K562 (cell line): Measurements from ENCODE around the gene PACSIN2. TPM values are rescaled to one million over a fixed set of nuclear protein-coding genes. Genes with fewer than 3 reads are reported as not detected.

Source experiments
- ATAC-seq: fragments of 200-7000 bp; cut with Tn5 transposase; 3 replicates; pipeline ENCODE4 v1.9.1; 2020; ENCODE audit warnings: moderate library complexity
- BruUV-seq: library from RNA; stranded (reverse); fragments of 400-500 nt; replicated peaks from 2 replicates; lab custom pipeline; 2021; lab: Mats Ljungman, UMichigan
- CTCF ChIA-PET: fragments of 300-600 bp; formaldehyde crosslinking; extraction: SDS; loops from one replicate; lab custom pipeline; 2021; ENCODE audit warnings: low intra/inter-chr PET ratio; lab: Yijun Ruan, JAX
- POLR2A ChIA-PET: fragments of 300-600, 350-650 bp; sonication (Branson Sonifier 250); formaldehyde crosslinking; extraction: SDS; loops from one replicate; lab custom pipeline; 2021; ENCODE audit warnings: antibody characterized with exemption, inconsistent platforms; lab: Yijun Ruan, JAX
- DNase-seq, 4 experiments: peaks; one replicate each; pipeline versions ENCODE4 v3.0.0 to v3.0.0-alpha.2; 2011 to 2018; ENCODE audit warnings: low spot score in 3 of 4, mixed read lengths in 3 of 4; ENCODE audit errors: extremely low read depth in 1 of 4
- FAIRE-seq: peaks from 2 replicates; lab custom pipeline; 2011; peaks lifted over from hg19 to GRCh38; lab: Jason Lieb, UNC
- H2AFZ ChIP-seq: 2 replicates; pipeline ENCODE4 v1.6.0; 2011; ENCODE audit warnings: low read depth, low read length, control low read depth, inconsistent platforms
- H3K27ac ChIP-seq: fragments of 200-600 bp; 3 replicates; pipeline ENCODE4 v1.8.0; 2011; ENCODE audit warnings: low read depth, mild to moderate bottlenecking, control low read depth, inconsistent platforms, low read length, moderate library complexity, mixed read lengths; ENCODE audit errors: extremely low read depth
- H3K27me3 ChIP-seq, 2 experiments: fragments of 300-600 bp in 1 of 2; 2 replicates in 1 of 2; 3 replicates in 1 of 2; pipeline versions ENCODE4 v1.6.0 to v1.8.0; 2011; ENCODE audit warnings: inconsistent platforms in 2 of 2, low read length in 2 of 2, mild to moderate bottlenecking in 1 of 2, mixed read lengths in 1 of 2, moderate library complexity in 1 of 2; ENCODE audit not compliant: control insufficient read depth in 2 of 2, insufficient read depth in 2 of 2
- H3K36me3 ChIP-seq: fragments of 300-600 bp; 3 replicates; pipeline ENCODE4 v1.8.0; 2011; ENCODE audit warnings: mild to moderate bottlenecking, low read length, inconsistent platforms; ENCODE audit not compliant: control insufficient read depth, insufficient read depth
- H3K4me1 ChIP-seq, 2 experiments: fragments of 200-600 bp in 1 of 2; replicated peaks in 1 of 2; 2 replicates in 1 of 2; 3 replicates in 1 of 2; pipeline versions ENCODE4 v1.5.1 to v1.8.0; 2011; ENCODE audit warnings: inconsistent platforms in 2 of 2, low read length in 2 of 2, mild to moderate bottlenecking in 1 of 2, mixed read lengths in 1 of 2, moderate library complexity in 1 of 2; ENCODE audit not compliant: control insufficient read depth in 2 of 2, insufficient read depth in 2 of 2
- H3K4me2 ChIP-seq: 2 replicates; pipeline ENCODE4 v1.6.1; 2011; ENCODE audit warnings: low read length, control low read depth, inconsistent platforms, mixed read lengths; ENCODE audit not compliant: insufficient read depth
- H3K4me3 ChIP-seq: fragments of 200-600 bp; sonication (generic), shearing (Covaris generic); 2 replicates; pipeline ENCODE4 v1.5.1; 2016; ENCODE audit warnings: control low read depth, inconsistent platforms
- H3K79me2 ChIP-seq: fragments of 200-600 bp; 3 replicates; pipeline ENCODE4 v1.8.0; 2011; ENCODE audit warnings: low read length, inconsistent platforms; ENCODE audit not compliant: control insufficient read depth, insufficient read depth
- H3K9ac ChIP-seq, 2 experiments: 2 replicates each; pipeline versions ENCODE4 v1.6.0 to v1.6.1; 2011; ENCODE audit warnings: low read depth in 2 of 2, low read length in 2 of 2, control low read depth in 1 of 2, inconsistent platforms in 1 of 2, mild to moderate bottlenecking in 1 of 2, mixed read lengths in 1 of 2; ENCODE audit not compliant: insufficient read depth in 1 of 2
- H3K9me1 ChIP-seq: one replicate; pipeline ENCODE4 v1.6.0; 2011; ENCODE audit warnings: inconsistent platforms, mild to moderate bottlenecking, low read length, moderate library complexity; ENCODE audit not compliant: control insufficient read depth, insufficient read depth
- H3K9me3 ChIP-seq: replicated peaks from 2 replicates; pipeline ENCODE4 v1.5.1; 2011; ENCODE audit warnings: low read depth, low read length, inconsistent platforms; ENCODE audit not compliant: control insufficient read depth, insufficient read depth
- H4K20me1 ChIP-seq: replicated peaks from 2 replicates; pipeline ENCODE4 v1.6.1; 2011; ENCODE audit warnings: low read length, inconsistent platforms, mixed read lengths; ENCODE audit not compliant: control insufficient read depth, insufficient read depth
- CAMTA2 ChIP-seq: fragments of 250-450 bp; sonication (Bioruptor Pico); conservative IDR thresholded peaks from 2 replicates; pipeline ENCODE4 v1.5.1; 2022
- FOXP4 ChIP-seq: sonication (generic); formaldehyde crosslinking; IDR thresholded peaks from 2 replicates; pipeline ENCODE4 v1.8.0; 2022; ENCODE audit warnings: mild to moderate bottlenecking, missing genetic modification reagents, borderline replicate concordance
- GABPB1 ChIP-seq: sonication (generic); formaldehyde crosslinking; IDR thresholded peaks from 2 replicates; pipeline ENCODE4 v1.8.0; 2022; ENCODE audit warnings: mild to moderate bottlenecking, missing genetic modification reagents
- HMGN3 ChIP-seq: IDR thresholded peaks from 2 replicates; pipeline ENCODE4 v1.6.1; 2011; ENCODE audit warnings: borderline replicate concordance, low read depth, mild to moderate bottlenecking, mixed read lengths, low read length; ENCODE audit not compliant: insufficient read length; ENCODE audit errors: extremely low read depth
- NFYB ChIP-seq: IDR thresholded peaks from 2 replicates; pipeline ENCODE4 v1.6.1; 2011; ENCODE audit warnings: mild to moderate bottlenecking, moderate library complexity; ENCODE audit not compliant: insufficient read length; ENCODE audit errors: extremely low read depth
- SNIP1 ChIP-seq: fragments of 450-650 bp; IDR thresholded peaks from 2 replicates; pipeline ENCODE4 v1.7.1; 2017; ENCODE audit warnings: low read depth, mild to moderate bottlenecking
- TCF3 ChIP-seq: sonication (generic); formaldehyde crosslinking; IDR thresholded peaks from 2 replicates; pipeline ENCODE4 v1.4.0; 2020; ENCODE audit warnings: mild to moderate bottlenecking, missing genetic modification reagents
- ZKSCAN3 ChIP-seq: fragments of 250-450 bp; sonication (Bioruptor Pico); IDR thresholded peaks from 2 replicates; pipeline ENCODE4 v1.4.0; 2020
- ZNF583 ChIP-seq: fragments of 250-450 bp; sonication (Bioruptor Pico); IDR thresholded peaks from 2 replicates; pipeline ENCODE4 v1.4.0; 2020
- WGBS: fragments of 100-300 bp; shearing (Covaris generic); methylation state at CpG from one replicate; pipeline ENCODE4 v1.1.6; 2016; ENCODE audit warnings: low coverage, mixed read lengths; ENCODE audit not compliant: insufficient coverage; ENCODE audit errors: missing lambda C conversion rate; 5-methylcytosine and 5-hydroxymethylcytosine counted together
- in situ Hi-C: fragments of 300-500 bp; cut with MboI; formaldehyde crosslinking; loops from 4 replicates; pipeline ENCODE4 v1.15.0; 2018; ENCODE audit warnings: inconsistent platforms, mixed read lengths
- intact Hi-C: fragments of 100-400 bp; cut with micrococcal nuclease; formaldehyde crosslinking; loops from 2 replicates; pipeline ENCODE4 v1.14.2; 2022
- polyA plus RNA-seq, 8 experiments: library from polyadenylated mRNA; depleted of rRNA in 4 of 8; stranded (reverse) in 5 of 8; unstranded in 3 of 8; fragments of >200 nt; fragmentation: Nextera tagmentation in 2 of 8; fragmentation: Illumina TruSeq in 1 of 8; extraction: Ambion mirVana in 2 of 8; extraction: Trizol in 1 of 8; gene quantifications; 2 replicates each; pipeline versions ENCODE4 v1.2.1 to v1.2.3, GENCODE V29; 2011 to 2014; ENCODE audit warnings: inconsistent platforms in 1 of 8, missing spikeins in 1 of 8
- total RNA-seq, 7 experiments: library from RNA; depleted of rRNA in 6 of 7; stranded (reverse); fragments of >200 nt in 6 of 7; fragmentation: Illumina TruSeq in 2 of 7; extraction: Trizol in 2 of 7; gene quantifications; 2 replicates each; pipeline versions ENCODE4 v1.2.1 to v1.2.3, GENCODE V29; 2011 to 2021; ENCODE audit warnings: low replicate concordance in 1 of 7
- TF ChIP-seq, protein P1 (sequence below): IDR thresholded peaks from 3 replicates; pipeline ENCODE4 v1.6.1; 2011; ENCODE audit warnings: borderline replicate concordance, mild to moderate bottlenecking, moderate library complexity; ENCODE audit not compliant: insufficient read length; ENCODE audit errors: extremely low read depth
- TF ChIP-seq, protein P2 (sequence below): sonication (generic); formaldehyde crosslinking; IDR thresholded peaks from 2 replicates; pipeline ENCODE4 v1.8.1; 2023; ENCODE audit warnings: mild to moderate bottlenecking, missing genetic modification reagents

Gene PACSIN2
- total and polyA plus RNA-seq, 9 of the 15 experiments (the other 6 are each of a cell fraction or from before 2014, with no cell fraction given) = 0.45 to 45.1 (median 23.9) TPM

GRCh38 chr22:42938449-42938848, 76.5 kb downstream of the PACSIN2 start:
- H3K27me3 ChIP-seq = no peaks in the 10 kb centered on the region
- no peak overlapping the region for H2AFZ ChIP-seq
- DNase-seq = no peak
- H3K27ac ChIP-seq = no peak overlapping the region
- FAIRE-seq = no peak
- H3K4me1 ChIP-seq = peaks cover 19 to 38% of the 10 kb centered on the region in 2 experiments
- WGBS = 69% methylated on average over 6 of the region's 7 CpGs
- no peak overlapping the region for H3K4me3 ChIP-seq
- no peaks in the 10 kb centered on the region for H3K9me3 ChIP-seq
- intact Hi-C loops (no loop called here), in situ Hi-C loops (no loop called here)
- POLR2A ChIA-PET = interaction anchor here (0.7 kb wide), 1 partner anchor 37 kb away, joined by 3 read pairs; no protein-coding TSS in a partner anchor
- H3K36me3 ChIP-seq = 0 out of 3 replicates have a peak, but pooled peaks cover 3% of the 10 kb centered on the region
- no peak overlapping the region for H3K9ac ChIP-seq
- peaks cover 4% of the 10 kb centered on the region for H3K9me1 ChIP-seq
- H3K4me2 ChIP-seq = no peak overlapping the region
- CTCF ChIA-PET = no interaction called here
- H3K79me2 ChIP-seq = peaks cover 29% of the 10 kb centered on the region
- H4K20me1 ChIP-seq = peaks cover 51% of the 10 kb centered on the region
- ATAC-seq = no peak
- BruUV-seq = no TSS peak
- TF ChIP-seq ZKSCAN3 = no peak
- TF ChIP-seq TCF3 = no peak
- TF ChIP-seq NFYB = no peak
- TF ChIP-seq CAMTA2 = no peak
- no peak for TF ChIP-seq SNIP1
- TF ChIP-seq, protein P1, sequence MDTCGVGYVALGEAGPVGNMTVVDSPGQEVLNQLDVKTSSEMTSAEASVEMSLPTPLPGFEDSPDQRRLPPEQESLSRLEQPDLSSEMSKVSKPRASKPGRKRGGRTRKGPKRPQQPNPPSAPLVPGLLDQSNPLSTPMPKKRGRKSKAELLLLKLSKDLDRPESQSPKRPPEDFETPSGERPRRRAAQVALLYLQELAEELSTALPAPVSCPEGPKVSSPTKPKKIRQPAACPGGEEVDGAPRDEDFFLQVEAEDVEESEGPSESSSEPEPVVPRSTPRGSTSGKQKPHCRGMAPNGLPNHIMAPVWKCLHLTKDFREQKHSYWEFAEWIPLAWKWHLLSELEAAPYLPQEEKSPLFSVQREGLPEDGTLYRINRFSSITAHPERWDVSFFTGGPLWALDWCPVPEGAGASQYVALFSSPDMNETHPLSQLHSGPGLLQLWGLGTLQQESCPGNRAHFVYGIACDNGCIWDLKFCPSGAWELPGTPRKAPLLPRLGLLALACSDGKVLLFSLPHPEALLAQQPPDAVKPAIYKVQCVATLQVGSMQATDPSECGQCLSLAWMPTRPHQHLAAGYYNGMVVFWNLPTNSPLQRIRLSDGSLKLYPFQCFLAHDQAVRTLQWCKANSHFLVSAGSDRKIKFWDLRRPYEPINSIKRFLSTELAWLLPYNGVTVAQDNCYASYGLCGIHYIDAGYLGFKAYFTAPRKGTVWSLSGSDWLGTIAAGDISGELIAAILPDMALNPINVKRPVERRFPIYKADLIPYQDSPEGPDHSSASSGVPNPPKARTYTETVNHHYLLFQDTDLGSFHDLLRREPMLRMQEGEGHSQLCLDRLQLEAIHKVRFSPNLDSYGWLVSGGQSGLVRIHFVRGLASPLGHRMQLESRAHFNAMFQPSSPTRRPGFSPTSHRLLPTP = no peak
- no peak for TF ChIP-seq HMGN3
- no peak for TF ChIP-seq GABPB1 (CRISPR knock-in tag)
- TF ChIP-seq FOXP4 (CRISPR knock-in tag) = no peak
- no peak for TF ChIP-seq ZNF583 (CRISPR knock-in tag)
- TF ChIP-seq, protein P2, sequence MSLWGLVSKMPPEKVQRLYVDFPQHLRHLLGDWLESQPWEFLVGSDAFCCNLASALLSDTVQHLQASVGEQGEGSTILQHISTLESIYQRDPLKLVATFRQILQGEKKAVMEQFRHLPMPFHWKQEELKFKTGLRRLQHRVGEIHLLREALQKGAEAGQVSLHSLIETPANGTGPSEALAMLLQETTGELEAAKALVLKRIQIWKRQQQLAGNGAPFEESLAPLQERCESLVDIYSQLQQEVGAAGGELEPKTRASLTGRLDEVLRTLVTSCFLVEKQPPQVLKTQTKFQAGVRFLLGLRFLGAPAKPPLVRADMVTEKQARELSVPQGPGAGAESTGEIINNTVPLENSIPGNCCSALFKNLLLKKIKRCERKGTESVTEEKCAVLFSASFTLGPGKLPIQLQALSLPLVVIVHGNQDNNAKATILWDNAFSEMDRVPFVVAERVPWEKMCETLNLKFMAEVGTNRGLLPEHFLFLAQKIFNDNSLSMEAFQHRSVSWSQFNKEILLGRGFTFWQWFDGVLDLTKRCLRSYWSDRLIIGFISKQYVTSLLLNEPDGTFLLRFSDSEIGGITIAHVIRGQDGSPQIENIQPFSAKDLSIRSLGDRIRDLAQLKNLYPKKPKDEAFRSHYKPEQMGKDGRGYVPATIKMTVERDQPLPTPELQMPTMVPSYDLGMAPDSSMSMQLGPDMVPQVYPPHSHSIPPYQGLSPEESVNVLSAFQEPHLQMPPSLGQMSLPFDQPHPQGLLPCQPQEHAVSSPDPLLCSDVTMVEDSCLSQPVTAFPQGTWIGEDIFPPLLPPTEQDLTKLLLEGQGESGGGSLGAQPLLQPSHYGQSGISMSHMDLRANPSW (CRISPR knock-in tag) = no peak
